Measurements from ENCODE around the gene RBMS3. TPM values are rescaled to one million over a fixed set of nuclear protein-coding genes. Genes with fewer than 3 reads are reported as not detected.

Gene RBMS3
- total RNA-seq, 1 experiment from 2014 or later = 7.4 TPM

GRCh38 chr3:29696311-29696710 is 415.4 kb downstream of the RBMS3 start:
- peaks cover 1% of the 10 kb centered on the region; the same call in 1 of the 2 replicates for H3K9me3 ChIP-seq
- H3K4me1 ChIP-seq = peaks cover 45% of the 10 kb centered on the region
- TF ChIP-seq, protein P1, sequence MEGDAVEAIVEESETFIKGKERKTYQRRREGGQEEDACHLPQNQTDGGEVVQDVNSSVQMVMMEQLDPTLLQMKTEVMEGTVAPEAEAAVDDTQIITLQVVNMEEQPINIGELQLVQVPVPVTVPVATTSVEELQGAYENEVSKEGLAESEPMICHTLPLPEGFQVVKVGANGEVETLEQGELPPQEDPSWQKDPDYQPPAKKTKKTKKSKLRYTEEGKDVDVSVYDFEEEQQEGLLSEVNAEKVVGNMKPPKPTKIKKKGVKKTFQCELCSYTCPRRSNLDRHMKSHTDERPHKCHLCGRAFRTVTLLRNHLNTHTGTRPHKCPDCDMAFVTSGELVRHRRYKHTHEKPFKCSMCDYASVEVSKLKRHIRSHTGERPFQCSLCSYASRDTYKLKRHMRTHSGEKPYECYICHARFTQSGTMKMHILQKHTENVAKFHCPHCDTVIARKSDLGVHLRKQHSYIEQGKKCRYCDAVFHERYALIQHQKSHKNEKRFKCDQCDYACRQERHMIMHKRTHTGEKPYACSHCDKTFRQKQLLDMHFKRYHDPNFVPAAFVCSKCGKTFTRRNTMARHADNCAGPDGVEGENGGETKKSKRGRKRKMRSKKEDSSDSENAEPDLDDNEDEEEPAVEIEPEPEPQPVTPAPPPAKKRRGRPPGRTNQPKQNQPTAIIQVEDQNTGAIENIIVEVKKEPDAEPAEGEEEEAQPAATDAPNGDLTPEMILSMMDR (IDR thresholded peaks at IDR 0.05; ENCODE audit: insufficient read depth in 1 of 2, low read depth in 1 of 2, low read length in 1 of 2, severe bottlenecking in 1 of 2, unreplicated experiment in 1 of 2) = no peak
- ChIA-PET CTCF (no interaction called here), POLR2A (no interaction called here)
- intact Hi-C loops (cut with micrococcal nuclease; ENCODE audit: unreplicated experiment) = no loop called here
- Mint-ChIP-seq H3K9me3 (ENCODE audit: unreplicated experiment) (peaks cover 12% of the 10 kb centered on the region), H3K36me3 (ENCODE audit: insufficient read depth, unreplicated experiment) (peaks cover 8% of the 10 kb centered on the region), H3K4me1 (ENCODE audit: low read depth, unreplicated experiment) (peaks cover 20% of the 10 kb centered on the region), H3K27ac (ENCODE audit: unreplicated experiment) (peak overlapping the region; percentile 90), H3K27me3 (ENCODE audit: insufficient read depth, unreplicated experiment) (no peaks in the 10 kb centered on the region), H3K4me3 (ENCODE audit: unreplicated experiment) (no peak overlapping the region)
- no peaks in the 10 kb centered on the region for H3K27me3 ChIP-seq (replicated peaks; ENCODE audit: control insufficient read depth, insufficient read depth, low read length)
- BruUV-seq (replicated peaks) = no TSS peak
- no peak for DNase-seq
- H3K4me3 ChIP-seq (ENCODE audit: low read depth, low read length) = no peak overlapping the region
- no peaks in the 10 kb centered on the region for H3K36me3 ChIP-seq (ENCODE audit: control insufficient read depth, insufficient read depth, low read length)

DNA sequence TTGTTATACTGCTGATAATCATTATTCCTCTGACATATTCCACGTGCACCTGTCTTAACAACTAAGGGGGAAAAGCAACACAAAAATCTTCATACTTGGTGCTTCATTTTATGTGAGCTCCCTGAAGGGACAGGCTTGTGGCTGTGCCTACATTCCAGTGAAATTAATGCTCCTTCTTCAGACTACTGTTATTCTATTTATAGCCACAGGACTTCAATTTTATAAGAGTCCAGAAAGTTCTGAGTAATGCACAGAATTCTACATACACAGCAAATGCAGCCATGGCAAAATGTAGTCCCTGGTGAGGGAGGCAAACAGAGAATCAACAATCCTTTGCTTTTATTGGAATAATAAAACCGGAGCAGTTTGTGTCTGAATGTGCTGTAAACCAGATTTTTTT is 417.1 kb downstream of the RBMS3 start:
- H3K27me3 Mint-ChIP-seq (ENCODE audit: insufficient read depth, unreplicated experiment) = no peaks in the 10 kb centered on the region
- no peak for DNase-seq
- Histone ChIP-seq H3K4me3 (ENCODE audit: low read depth, low read length) (no peak overlapping the region), H3K27me3 (replicated peaks; ENCODE audit: control insufficient read depth, insufficient read depth, low read length) (no peaks in the 10 kb centered on the region), H3K4me1 (peaks cover 34% of the 10 kb centered on the region), H3K9me3 (no peaks in the 10 kb centered on the region; the same call in 1 of the 2 replicates), H3K36me3 (ENCODE audit: control insufficient read depth, insufficient read depth, low read length) (no peaks in the 10 kb centered on the region)
- H3K36me3 Mint-ChIP-seq (ENCODE audit: insufficient read depth, unreplicated experiment) = peaks cover 8% of the 10 kb centered on the region
- TF ChIP-seq, protein P1 (IDR thresholded peaks at IDR 0.05; ENCODE audit: insufficient read depth in 1 of 2, low read depth in 1 of 2, low read length in 1 of 2, severe bottlenecking in 1 of 2, unreplicated experiment in 1 of 2) = no peak
- intact Hi-C loops (cut with micrococcal nuclease; ENCODE audit: unreplicated experiment) = no loop called here
- peaks cover 12% of the 10 kb centered on the region for H3K4me1 Mint-ChIP-seq (ENCODE audit: low read depth, unreplicated experiment)
- CTCF ChIA-PET = no interaction called here
- no TSS peak for BruUV-seq (replicated peaks)
- H3K4me3 Mint-ChIP-seq (ENCODE audit: unreplicated experiment) = no peak overlapping the region
- peaks cover 15% of the 10 kb centered on the region for H3K9me3 Mint-ChIP-seq (ENCODE audit: unreplicated experiment)
- POLR2A ChIA-PET = interaction anchor here (0.6 kb wide), 1 partner anchor 72 kb away, joined by 3 read pairs; no protein-coding TSS in a partner anchor
- no peak overlapping the region for H3K27ac Mint-ChIP-seq (ENCODE audit: unreplicated experiment)

DNA sequence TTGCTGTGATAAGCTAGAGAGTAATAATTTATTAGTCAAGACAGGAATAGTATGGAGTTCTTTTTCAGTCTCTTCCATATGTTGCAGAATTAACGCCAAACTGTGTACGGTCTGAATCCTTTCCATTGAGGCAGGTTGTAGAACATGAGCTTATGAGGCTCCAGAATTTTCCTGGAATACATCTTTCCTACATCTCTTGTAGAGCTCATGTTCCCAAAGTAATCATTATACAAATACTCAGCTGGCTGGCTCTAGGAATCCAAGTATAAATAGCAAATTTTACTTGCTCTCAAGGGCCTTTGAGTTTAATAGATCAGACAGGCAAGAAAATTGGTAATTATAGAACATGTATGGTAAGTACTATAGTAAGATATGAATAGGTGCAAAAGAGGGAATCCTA is 419.4 kb downstream of the RBMS3 start:
- Mint-ChIP-seq H3K27ac (ENCODE audit: unreplicated experiment) (peak overlapping the region; percentile 36), H3K4me1 (ENCODE audit: low read depth, unreplicated experiment) (peaks cover 6% of the 10 kb centered on the region), H3K9me3 (ENCODE audit: unreplicated experiment) (peaks cover 22% of the 10 kb centered on the region), H3K4me3 (ENCODE audit: unreplicated experiment) (no peak overlapping the region), H3K36me3 (ENCODE audit: insufficient read depth, unreplicated experiment) (peaks cover 8% of the 10 kb centered on the region), H3K27me3 (ENCODE audit: insufficient read depth, unreplicated experiment) (no peaks in the 10 kb centered on the region)
- Histone ChIP-seq H3K36me3 (ENCODE audit: control insufficient read depth, insufficient read depth, low read length) (no peaks in the 10 kb centered on the region), H3K4me3 (ENCODE audit: low read depth, low read length) (no peak overlapping the region), H3K9me3 (no peaks in the 10 kb centered on the region; the same call in 1 of the 2 replicates), H3K4me1 (peaks cover 11% of the 10 kb centered on the region), H3K27me3 (replicated peaks; ENCODE audit: control insufficient read depth, insufficient read depth, low read length) (no peaks in the 10 kb centered on the region)
- intact Hi-C loops (cut with micrococcal nuclease; ENCODE audit: unreplicated experiment) = no loop called here
- ChIA-PET CTCF (no interaction called here), POLR2A (no interaction called here)
- DNase-seq = no peak
- TF ChIP-seq, protein P1 (IDR thresholded peaks at IDR 0.05; ENCODE audit: insufficient read depth in 1 of 2, low read depth in 1 of 2, low read length in 1 of 2, severe bottlenecking in 1 of 2, unreplicated experiment in 1 of 2) = no peak
- no TSS peak for BruUV-seq (replicated peaks)

All from Caco-2 (cell line).